Fibroblast of skin of back (primary cell): ENCODE measurements around the gene BPIFB4.

Source experiments
- DNase-seq: peaks from one replicate; pipeline ENCODE4 v3.0.0-alpha.2; 2013

Gene BPIFB4

DNA sequence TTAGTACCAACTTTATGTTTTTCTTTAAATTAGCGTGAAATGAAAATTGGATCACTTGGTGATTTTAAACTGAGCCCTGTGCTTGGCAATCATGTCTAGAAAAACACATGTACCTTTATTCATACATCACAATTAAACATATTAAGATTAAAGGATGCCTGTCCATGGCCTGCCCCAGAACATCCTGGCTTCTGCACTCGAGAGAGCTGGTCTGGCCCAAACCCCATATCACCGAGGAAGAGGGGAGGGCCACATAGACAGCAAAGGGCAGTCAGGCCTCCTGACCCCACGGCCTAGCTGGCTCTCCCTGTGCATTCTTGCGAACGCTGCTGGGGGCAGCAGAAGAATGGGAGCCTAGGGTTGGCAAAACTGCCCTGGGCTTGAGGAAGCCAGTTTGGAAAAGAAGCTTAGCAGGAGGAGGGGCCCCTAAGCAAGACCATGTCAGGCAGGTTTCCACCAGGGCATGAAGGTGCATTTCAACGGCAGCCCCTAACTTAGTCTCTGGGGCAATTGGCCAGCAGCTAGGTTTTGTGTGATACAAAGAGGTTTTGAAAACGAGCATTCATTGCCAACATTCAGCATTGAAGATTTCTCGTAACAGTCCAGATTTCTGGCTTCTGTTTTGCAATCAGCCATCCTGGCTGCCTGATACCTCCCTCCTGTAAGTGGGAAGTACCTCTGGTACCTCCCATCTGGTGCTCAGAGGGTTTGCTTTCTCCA is 17.2 kb upstream of the BPIFB4 start:
- no peak for DNase-seq

DNA sequence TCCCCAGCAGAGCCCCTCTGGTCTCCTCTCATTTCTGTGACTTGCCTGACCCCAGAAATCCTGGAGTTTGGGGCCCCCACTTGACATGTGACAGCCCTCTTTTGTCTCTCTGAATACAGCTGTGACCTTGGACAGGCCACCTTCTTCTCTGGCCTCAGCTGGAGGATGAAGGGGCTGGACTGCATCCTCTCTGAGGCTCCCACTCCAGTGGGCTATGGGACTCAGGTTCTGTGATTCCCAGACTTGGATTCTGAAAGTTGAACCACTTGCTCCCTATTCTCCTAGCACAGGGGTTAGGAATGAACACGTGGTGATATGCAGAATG is 16.7 kb upstream of the BPIFB4 start:
- DNase-seq, result no peak

DNA sequence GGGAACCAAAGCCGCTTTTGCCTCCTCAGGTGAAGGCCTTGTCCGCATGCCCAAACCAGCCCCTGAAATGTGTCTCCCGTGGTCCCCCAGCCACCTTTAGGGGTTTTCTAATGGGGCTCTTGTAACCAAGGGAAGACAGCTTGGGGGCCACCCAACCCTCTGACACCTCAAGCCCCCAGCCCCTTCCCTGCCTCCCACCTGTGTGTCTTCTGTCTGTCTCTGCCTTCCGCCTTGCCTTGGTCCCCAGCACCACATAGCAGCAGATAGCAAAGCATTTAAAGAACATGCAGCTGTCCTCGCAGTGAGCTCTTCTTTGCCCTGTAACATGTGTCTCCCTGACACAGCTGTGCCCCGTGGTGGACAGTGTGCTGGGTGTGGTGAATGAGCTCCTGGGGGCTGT is 16.2 kb upstream of the BPIFB4 start:
- DNase-seq, result no peak

DNA sequence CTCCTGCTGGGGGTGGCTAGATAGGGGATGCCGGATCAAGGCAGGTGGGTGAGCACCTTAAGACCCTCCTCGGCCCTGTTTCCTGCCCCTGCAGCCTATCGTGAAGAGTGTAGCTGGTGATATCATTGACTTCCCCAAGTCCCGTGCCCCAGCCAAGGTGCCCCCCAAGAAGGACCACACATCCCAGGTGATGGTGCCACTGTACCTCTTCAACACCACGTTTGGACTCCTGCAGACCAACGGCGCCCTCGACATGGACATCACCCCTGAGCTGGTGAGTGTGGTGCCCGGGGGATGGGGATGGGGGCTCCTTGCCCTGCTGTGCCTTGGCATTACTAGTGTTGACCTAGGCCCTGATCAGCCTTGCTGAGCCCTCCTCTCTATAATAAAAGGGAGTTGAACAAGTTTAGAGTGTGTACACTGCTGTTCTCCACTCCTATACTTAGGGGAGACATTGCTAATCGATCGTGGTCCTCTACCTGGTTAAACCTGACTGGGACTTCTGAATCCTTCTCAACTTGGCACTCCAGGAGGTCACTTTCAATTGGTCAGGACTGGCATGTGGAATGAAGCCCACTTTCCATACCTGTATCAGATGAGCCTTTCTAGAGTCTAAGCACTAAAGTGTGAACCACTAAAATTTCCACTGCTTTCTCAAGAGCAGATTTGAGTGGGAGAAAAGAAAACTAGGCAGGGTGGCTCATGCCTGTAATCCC is 14.7 kb upstream of the BPIFB4 start:
- no peak for DNase-seq

DNA sequence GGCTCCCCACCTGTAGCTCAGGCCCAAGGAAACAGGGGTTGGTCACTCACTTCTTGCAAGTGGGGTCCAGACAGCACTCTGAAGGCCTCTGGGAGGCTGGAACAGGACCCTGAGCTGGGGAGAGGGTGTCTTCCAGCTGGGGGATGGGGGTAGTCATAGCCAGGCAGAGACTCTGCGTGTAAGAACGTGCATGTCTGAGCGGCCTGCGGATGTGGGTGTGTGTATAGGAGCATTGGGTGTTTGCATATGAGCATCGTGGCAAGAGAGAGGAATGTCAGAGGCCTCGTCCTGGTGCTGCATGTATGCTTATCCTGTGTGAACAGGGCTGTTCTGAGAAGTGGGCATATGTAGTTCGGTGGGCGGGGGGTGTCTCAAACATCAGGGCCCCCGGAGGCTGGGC is 13.7 kb upstream of the BPIFB4 start:
- no peak for DNase-seq

DNA sequence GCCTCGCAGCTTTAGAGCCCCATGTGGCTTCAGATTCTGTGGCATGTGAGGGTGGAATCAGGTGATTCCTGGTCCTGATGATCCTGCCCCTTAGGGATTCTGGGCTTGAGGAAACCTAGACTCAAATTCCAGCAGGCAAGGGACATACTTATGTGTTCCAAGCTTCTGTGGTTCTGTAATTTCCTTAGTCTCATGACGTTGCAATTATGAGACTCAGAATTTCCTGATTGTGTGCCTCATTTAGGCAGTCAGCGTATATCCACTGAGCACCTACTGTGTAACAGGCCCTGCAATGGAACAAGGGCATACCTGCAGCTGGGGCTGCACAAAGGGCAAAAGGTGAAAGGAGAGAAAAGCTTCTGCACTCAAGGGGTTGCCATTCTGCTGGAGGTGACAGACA is 11.6 kb upstream of the BPIFB4 start:
- DNase-seq, result no peak

DNA sequence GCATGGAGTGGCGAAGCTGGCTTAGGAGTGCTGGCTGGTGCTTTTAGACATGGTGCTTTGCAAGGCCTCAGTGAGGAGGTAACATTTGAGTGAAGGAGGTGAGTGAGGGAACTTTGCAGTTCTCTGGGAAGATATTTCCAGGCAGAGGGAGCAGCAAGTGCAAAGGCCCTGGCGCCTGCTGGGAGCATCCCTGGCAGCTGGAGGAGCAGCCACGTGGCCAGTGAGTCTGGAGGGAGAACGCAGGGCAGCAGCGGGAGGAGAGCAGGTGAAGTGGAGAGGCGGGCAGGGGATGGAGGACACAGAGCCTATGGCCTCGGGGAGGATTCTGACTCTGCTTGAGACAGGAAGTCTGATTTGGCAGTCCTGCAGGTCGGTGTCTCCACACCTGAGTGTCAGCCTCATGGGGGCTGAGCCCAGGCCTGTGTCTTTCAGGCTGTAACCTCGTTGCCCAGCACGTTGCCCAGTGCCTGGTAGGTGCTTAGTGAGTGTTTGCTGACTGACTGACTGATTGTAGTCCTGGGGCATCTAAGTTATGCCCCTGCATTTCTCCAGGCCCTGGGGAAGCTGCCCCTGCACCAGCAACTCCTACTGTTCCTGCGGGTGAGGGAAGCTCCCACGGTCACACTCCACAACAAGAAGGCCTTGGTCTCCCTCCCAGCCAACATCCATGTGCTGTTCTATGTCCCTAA is 11.0 kb upstream of the BPIFB4 start:
- no peak for DNase-seq

DNA sequence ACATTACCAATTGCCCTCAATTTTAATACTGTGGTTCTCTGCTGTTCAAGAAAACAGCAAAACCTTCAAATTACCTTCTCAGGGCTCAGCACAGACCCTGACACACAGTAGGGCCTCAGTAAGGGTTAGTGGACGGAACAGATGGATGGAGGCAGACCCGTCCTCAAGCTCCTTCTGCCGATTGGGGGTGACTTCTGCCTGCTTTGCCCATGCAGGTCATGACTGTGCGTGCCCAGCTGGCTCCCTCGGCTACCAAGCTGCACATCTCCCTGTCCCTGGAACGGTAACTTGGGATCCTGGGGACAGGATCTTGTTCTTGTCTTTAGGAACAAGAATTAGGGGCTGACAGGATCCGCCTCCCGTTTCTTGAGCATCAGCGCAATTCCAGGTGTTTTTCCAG is 9.8 kb upstream of the BPIFB4 start:
- no peak for DNase-seq

DNA sequence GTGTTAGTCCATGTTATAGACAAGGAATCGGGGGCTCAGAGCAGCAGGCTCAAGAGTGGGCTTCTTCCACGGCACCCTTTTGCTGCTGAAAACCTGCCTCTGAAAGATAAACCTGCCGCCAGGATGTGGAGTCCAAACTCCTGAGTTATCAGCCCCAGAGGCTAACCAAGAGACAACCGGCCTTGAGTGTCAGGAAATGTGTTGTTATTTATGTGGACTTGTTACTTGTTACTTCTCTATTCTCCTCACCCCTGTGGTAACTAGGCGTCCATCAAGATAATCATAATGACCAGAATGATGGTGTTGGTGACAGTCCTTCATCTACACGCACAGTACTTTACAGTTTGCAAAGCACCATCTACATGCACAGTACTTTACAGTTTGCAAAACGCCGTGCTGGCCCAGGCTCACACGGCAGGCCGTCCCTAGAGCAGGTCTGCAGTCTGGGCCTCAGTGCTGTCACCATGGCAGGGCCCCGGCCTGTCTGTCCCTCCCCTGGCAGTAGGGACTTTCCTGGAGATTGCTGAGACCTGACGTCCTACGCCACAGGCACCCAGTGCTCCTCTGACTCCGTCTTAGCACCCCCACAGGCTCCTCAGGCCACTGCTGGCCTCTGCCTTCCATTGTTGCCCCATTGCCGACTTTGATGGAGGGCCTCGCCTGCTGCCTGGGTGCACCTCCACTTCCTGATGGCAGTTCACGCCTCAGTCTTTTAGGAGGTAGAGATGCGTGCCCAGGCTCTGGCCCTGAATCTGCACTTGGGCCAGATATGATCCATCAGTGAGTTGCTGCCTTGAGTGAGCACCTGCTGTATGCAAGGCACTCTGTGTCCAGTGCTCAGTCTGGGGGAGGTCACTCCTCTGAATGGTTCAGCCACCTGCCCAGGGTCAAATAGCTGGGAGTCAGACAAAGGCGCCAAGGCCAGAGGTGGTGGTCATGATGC is 9.1 kb upstream of the BPIFB4 start:
- no peak for DNase-seq

DNA sequence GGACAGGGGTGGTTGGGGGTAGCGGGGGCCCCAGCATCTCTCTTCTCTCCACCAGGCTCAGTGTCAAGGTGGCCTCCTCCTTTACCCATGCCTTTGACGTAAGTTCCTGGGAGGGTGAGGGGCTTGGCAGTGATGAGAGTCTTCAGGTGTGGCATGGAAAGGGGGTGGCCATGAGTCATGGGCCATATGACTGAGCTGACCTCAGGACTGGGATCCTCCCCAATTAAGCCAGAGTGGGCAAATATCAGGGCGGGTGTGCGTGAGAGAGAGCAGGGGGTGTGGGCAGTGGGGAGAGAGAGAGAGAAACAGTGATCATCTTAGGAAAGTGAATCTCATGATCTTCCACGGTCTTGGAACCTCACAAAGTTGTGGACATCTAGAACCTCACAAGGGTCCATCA is 8.2 kb upstream of the BPIFB4 start:
- no peak for DNase-seq

DNA sequence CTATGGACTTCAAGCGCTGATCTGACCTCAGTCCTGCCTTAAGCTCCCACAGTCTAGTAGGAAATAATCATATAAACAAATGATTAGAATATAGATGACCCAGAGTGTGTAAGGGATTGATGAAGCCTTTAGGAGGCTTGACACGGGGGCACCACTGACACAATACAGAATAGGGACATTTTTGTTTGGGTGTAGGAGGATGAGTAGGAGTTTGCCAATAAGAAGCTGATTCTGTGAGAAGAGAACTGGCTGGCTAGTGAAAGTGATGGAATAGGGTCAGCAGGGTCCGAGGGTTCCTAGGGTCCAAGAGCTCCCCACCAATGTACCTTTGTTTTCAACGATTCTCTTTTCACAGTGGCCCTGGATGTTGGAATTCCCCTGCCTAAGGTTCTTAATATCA is 7.1 kb upstream of the BPIFB4 start:
- no peak for DNase-seq

DNA sequence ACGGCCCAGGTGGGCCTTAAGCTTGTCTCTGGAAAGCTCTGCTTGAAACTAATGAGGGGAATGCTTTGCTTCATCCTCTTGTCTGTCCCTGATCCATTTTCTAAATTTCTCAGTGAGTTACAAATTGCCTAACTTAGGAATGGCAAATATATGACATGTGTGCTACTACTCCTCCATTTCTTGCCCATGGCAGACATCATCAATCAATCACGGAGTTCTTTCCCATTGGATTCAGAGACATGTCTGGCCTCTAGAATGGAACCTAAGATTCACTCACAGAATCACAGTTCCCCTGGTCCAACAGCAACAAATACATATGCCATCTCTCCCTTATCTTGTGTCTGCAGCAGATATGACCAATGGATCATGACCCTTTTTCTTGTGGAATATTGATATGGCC is 6.6 kb upstream of the BPIFB4 start:
- DNase-seq, result no peak

DNA sequence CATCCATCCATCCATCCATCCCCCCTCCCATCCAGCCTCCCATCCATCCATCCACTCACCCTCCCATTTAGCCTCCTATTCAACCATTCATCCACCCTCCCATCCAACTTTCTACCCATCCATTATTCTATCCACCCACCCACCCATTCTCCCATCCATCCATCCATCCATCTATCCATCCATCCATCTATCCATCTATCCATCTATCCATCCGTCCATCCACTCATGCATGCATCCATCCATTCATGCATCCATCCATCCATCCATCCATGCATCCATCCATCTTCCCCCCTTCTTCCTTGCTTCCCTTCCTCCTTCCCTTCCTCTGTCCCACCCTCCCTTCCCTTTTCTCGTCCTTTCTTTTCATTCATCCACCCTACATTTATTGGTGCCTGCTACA is 4.8 kb upstream of the BPIFB4 start:
- DNase-seq, result no peak

DNA sequence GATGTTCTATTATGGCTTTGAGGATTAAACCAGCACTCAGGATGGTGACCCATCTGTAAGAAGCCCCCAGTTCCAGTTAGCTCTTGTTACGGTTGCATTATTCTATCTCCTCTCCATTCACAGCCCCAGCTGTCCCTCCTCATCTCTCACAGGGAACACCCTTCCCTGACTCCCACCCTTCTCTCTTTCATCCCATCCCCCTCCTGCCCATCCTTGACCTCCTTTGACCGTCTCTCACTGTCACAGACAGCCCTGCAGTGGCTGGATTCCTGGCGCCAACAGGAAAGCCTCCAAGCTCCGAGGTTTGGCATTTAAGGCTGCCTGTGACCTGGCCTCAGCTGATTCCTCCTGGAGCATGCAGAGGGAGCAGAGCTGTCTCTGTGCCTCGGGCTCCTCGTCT is 4.2 kb upstream of the BPIFB4 start:
- DNase-seq, result no peak

DNA sequence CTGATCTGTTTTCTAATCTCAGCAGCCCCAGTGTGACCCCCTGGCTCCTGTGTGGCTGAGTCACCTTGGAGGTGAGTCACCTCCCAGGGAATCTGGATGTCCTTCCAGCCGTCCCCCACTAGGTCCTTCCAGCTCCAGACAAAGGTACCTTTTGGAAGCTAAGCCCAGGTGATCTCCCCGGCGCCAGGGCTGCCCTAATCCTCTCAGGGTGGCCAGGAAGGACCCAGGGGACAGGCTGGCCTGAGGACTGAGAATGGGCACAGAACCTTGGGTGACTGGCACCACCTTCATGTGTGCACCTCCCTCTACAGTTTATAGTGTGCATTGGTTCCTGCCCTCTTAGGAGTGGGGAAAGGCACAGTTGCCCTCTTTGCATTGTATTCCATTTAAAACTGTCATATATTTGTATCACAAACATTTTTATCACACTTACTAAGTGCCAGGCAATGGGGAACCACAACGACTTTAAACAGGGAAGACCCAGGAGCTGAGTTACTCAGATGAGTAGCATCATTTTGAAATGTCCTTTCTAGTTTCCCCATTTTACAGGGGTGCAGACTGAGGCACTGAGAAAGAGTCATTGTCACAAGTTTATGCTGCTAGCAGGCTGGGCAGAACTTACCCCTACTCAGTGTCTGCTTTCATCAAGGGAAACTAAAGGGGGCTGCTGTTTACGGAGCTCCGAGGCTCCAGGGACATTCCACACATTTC is 2.6 kb upstream of the BPIFB4 start:
- DNase-seq, result no peak

DNA sequence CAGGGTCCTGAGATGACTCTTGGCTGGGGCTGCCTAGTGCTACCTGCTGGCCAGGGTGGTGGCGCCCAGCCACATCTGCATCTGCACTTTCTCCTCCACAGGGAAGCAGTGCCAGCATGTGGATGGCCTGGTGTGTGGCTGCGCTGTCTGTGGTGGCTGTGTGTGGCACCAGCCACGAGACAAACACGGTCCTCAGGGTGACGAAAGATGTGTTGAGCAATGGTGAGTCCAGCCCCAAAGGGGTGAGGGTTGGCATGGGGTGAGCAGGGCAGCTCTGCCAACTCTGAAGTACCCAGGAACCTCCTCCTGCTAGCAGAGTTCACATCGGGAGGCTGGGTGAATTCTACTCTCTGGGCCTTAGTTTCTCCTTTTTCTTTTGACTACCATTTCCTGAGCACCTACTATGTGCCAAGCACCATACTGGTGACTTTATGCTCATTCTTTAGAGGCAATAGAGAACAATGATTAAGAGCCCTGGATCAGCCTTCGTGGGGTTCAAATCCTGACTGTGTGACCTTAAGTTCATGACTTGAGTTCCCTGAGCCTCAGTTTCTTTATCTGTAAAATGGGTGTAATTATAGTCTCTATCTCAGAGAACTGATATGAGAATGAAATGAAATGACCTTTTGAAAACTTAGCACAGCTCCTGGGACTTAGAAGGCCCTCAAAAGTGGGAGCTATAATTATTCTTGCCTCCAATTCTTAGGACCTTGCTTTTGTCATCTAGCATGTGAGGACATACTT is 2.1 kb downstream of the BPIFB4 start:
- DNase-seq, result no peak

DNA sequence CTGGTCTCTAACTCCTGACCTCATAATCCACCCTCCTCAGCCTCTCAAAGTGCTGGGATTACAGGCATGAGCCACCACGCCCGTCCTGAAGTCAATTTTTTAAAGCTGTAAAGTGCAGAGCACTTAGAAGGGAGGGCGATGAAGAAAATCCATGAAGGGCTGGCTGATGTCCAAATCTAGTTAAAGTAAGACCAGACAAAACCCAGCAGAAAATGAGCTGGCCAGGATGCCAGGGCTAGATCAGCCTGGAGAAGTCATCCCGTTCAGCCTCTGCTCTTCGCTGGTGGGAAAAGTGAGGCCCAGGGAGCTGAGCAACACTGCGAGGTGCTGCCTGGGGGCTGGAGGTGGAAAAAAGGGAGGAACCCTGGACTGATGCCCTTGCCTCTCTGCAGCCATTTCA is 3.1 kb downstream of the BPIFB4 start:
- no peak for DNase-seq

DNA sequence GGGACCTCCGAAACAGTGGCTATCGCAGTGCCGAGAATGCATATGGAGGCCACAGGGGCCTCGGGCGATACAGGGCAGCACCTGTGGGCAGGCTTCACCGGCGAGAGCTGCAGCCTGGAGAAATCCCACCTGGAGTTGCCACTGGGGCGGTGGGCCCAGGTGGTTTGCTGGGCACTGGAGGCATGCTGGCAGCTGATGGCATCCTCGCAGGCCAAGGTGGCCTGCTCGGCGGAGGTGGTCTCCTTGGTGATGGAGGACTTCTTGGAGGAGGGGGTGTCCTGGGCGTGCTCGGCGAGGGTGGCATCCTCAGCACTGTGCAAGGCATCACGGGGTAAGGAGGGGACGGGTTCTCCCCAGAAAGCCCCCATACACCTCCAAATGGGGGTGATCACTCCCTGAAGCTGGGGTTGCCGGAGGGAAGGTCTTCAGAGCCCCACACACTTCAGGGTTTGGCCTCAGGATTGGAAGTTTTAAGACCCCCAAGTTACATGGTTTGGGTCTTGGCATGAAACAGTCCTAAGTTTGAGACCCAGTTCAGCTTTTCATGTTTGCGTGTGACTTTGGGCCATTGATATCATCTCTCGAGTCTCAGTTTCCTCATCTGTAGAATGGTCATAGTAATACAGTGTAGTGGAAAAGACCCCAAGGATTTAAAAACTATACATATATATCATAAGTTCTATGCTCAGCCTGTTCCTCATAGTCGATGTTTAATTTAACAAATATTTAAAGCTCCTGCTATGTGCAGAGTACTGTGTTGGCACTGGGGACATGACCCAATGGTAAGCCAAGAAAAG is 4.3 kb downstream of the BPIFB4 start:
- DNase-seq, result no peak

DNA sequence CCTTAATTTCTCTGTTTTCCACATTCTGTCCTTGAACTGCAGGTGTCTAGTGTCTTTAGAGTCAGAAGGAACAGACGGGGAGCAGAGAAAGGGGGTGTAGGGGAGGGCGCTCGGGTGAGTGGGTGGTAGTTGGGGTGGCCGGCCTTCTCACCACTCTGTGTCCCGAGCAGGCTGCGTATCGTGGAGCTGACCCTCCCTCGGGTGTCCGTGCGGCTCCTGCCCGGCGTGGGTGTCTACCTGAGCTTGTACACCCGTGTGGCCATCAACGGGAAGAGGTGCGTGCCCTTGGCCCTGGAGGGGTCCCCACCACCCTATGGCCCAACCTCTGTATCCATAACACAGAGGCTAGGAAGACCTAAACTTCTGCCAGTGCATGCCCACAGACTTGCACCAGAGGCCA is 5.3 kb downstream of the BPIFB4 start:
- no peak for DNase-seq

DNA sequence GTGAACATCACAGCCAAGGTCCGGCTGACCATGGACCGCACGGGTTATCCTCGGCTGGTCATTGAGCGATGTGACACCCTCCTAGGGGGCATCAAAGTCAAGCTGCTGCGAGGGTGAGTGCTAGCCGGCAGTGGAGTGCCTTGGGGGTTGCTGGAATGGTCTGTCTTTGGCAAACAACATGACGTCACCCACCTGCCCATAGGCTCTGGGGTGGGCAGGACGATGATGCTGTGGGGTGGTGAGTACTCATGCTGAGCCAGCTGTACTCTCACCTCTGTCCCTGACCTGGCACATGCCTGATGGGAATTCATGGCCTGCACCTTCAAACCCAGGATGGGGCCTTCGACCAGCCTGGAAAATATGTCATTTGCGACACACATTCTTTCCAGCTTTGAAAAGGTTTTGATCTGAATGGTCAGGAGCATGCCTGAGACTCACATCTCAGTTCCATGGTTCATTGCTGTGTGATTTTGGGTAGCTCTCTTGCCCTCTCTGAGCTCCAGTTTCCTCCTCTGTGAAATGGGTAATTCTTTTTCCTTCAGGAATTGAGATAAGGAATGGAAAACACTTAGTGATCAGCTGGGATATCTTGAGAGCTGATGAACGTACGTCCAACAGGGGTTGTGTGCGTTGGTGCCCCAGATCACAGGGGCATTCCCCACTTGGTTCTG is 6.7 kb downstream of the BPIFB4 start:
- no peak for DNase-seq
